Neural progenitor cell (in vitro differentiated cells): ENCODE data around the gene KCTD10.

Experiments
- CTCF ChIP-seq: fragments of 200-600 bp; sonication (generic); IDR thresholded peaks from 2 replicates; pipeline ENCODE4 v1.5.1; 2017; ENCODE audit warnings: antibody characterized with exemption, mild to moderate bottlenecking
- EZH2 ChIP-seq: fragments of 200-600 bp; sonication (generic); IDR thresholded peaks from 2 replicates; pipeline ENCODE4 v1.6.1; 2017; ENCODE audit warnings: antibody characterized with exemption, mild to moderate bottlenecking, moderate library complexity

- no peak for TF ChIP-seq EZH2
- no peak for TF ChIP-seq CTCF
Measured at GRCh38 chr12:109450980-109451379, 26.1 kb downstream of the KCTD10 start.
